ENCODE results near the gene NOTCH2NLA.
"Not testable (repeated sequence)": the region's sequence is repeated elsewhere in the genome, so short reads cannot be mapped to it uniquely, and the experiment has no call there.

- peak; percentile 91 for TF ChIP-seq POLR2A (IDR thresholded peaks at IDR 0.05)
- TF ChIP-seq CTCF (IDR thresholded peaks at IDR 0.05), result not testable (repeated sequence)
- TF ChIP-seq POLR2AphosphoS5 (IDR thresholded peaks at IDR 0.05), result peak; percentile 39
Measured at GRCh38 chr1:146228710-146229477, at the start of gene NOTCH2NLA.
